NCI-H187 treated with DMSO at 0.1 percent for 48 hours (cell line): ENCODE measurements around the gene NDC1.
"Not testable (repeated sequence)": the region's sequence is repeated elsewhere in the genome, so short reads cannot be mapped to it uniquely, and the experiment has no call there.

Experiments used
- DNase-seq: peaks from one replicate; lab custom pipeline; 2025; lab: John Stamatoyannopoulos, UW

The NDC1 gene

GRCh38 chr1:53765657-53766056 lies 72.4 kb downstream of the NDC1 start:
- no peak for DNase-seq

GRCh38 chr1:53763911-53764310 lies 74.2 kb downstream of the NDC1 start:
- DNase-seq: no peak

- DNase-seq: no peak
Observed at GRCh38 chr1:53763461-53763860, 74.6 kb downstream of the NDC1 start.

DNA sequence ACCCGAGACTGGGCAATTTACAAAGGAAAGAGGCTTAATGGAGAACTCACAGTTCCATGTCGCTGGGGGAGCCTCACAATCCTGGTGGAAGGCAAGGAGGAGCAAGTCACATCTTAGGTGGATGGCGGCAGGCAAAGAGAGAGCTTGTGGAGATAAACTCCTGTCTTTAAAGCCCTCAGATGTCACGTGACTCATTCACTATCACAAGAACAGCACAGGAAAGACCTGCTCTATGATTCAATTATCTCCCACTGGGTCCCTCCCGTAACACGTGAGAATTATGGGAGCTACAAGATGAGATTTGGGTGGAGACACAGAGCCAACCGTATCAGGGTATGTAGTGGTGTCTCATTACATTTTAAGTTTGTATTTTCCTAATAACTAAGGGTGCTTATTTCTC lies 77.6 kb downstream of the NDC1 start:
- DNase-seq: not testable (repeated sequence)

- DNase-seq: no peak
Observed at GRCh38 chr1:53755874-53756273, 82.2 kb downstream of the NDC1 start.

DNA sequence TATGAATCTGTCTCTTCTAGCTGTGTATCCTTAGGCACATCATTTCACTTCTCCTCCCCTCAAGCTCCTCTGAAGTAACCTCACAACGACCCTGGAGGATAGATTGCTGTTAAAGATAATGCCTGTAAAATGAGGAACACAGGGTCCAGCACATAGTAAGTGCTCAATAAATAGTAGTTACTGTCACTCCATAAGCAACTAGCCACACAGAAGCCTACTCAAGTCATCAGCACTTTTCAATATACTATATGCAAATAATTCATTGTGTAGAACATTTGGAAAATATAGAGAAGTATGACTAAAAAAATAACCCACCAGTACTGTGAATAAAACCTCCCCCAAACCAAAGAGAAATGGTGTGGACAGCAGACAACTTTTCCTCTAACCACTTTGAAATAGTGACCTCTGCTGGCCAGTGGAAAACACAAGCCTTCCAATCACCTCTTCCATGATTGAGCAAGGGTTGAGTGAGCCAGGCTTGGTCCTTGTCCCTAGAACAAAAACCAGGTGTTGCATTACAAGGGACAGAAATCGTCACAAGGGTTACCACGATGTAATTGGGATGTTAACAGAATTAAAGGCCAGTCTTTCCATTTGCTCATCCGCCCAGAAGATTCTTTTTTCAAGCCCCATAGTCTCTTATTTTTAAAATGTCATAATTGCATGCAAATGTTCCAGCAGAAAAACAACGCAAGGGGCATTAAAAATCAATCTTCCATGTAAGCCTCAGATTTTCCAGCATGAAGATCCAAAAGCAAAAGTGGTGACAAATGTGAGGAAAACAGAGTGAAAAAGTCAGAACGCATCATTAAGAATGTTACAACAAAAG lies 83.4 kb downstream of the NDC1 start:
- DNase-seq: no peak

GRCh38 chr1:53752281-53752680 lies 85.8 kb downstream of the NDC1 start:
- no peak for DNase-seq

GRCh38 chr1:53747841-53748240 lies 90.3 kb downstream of the NDC1 start:
- no peak for DNase-seq

GRCh38 chr1:53740621-53741105 lies 97.4 kb downstream of the NDC1 start:
- no peak for DNase-seq

DNA sequence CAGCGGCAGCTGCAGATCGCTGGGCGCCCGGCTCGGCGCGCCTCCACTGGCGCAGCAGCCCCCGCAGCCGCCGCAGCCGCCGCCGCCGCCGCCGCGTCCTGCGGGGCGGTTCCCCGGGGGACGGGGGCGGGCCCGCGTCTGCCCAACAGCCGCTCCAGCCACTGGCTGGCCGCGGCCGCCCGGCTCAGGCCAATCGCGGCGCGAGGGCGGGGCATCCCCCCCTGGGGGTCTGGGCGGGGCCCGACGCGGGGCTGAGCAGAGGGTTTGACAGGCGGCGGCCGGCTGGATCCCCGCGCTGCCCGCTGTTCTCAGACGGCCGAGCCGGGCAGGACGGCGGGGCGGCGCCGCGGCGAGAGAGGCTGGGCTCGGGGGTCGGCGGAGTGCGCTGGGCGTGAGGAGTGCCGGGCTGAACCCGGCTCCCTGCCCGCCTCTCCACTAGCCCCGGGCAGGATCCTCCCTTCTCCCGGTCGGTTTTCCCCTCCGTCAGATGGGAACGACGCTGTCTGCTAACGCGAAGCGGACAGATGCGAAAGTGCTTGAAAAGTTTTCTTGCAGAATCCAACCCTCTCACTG lies 98.9 kb downstream of the NDC1 start, which contains the start of gene GLIS1:
GLIS1 (minus strand) TSS at position 56 of the 573 bp plus-strand sequence. CDS start 1,100 bp downstream, outside the sequence.
- DNase-seq: no peak

DNA sequence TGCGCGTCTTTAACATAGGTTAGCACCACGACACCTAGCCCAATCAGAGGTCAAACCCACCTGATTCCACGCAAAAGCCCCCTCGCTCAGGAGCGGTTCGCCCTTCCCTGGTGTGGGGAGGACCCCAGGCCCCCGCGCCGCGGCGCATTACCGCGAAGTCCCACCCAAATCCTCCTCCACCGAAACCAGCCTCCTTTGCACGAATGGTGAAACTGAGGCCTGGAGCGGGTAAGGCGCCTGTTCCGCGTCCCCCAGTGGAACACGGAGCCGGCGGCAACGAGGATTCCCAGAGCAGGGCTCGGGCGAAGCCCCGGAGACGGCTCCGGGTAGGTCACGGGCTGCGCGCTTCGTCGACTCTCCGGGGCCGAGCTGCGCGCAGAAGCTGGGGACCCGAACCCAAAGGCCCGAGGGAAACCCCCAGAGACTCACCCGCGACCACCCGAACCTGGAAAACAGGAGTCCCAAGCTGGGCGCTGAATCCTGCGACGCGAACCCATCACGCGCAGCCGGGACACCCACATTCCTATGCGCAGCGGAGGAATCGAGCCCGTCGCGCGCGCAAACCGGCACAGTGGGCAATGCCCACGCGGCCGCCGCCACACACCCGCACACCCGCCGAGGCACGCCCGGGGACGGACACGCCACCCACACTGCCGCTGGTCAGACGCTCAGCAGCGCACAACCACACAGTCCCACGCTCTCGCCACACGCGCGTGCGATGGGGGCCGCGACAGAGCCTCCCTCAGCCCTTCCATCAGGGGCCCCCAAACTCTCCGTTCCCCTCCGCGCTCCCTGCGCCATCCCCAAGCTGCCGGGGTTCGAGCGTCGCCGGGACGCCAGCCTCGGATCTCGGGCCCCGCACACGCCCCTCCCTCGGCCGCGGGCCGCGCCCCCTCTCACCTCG lies 99.6 kb downstream of the NDC1 start:
- DNase-seq: no peak

DNA sequence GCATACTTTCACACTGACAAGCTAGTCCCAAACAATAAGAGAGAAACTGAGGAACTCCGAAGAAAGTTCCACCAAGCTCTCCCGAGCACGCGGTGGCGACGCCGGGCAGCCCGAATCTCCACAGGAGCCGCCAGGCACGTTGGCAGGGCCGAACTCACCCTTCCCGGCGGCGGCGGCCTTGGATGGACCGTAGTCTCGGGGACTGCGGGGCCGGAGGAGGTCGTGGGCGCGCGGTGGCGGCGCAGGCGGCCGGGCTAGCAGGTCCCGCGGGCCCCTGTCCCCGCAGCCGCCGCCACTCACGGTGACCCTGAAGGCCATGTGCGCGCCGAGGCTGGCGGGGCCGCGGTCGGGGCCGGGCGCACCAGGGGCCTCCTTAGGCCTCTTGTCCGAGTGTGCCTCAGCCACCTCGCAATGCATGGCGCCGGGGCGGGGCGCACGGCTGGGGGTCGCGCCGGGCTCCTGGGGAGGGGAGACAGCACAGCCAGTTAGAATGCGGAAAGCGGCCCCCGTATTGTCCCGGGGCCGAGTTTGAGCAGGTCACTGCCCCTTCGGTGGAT lies 100.4 kb downstream of the NDC1 start:
- DNase-seq: no peak

GRCh38 chr1:53736290-53736689 lies 101.8 kb downstream of the NDC1 start:
- DNase-seq: no peak

- no peak for DNase-seq
Observed at GRCh38 chr1:53735681-53736080, 102.4 kb downstream of the NDC1 start.

DNA sequence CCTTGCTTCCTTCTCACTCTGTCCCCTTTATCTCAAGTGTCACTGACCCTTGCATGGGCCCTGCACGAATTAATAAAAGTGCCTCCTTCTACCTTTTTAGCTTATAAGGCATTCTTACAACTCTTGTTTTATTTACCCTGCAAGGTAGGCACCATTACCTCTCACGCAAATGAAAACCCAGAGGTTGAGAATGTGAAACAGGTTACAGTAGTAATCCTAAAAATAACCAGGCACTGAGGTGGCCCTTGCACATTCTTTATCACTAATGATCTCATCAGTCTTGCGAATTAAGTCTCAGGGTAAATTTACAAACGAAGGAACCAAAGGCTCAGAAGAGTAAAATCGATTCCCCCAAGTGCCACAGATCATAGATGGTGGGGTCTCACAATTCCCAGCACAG lies 102.8 kb downstream of the NDC1 start:
- DNase-seq: no peak

DNA sequence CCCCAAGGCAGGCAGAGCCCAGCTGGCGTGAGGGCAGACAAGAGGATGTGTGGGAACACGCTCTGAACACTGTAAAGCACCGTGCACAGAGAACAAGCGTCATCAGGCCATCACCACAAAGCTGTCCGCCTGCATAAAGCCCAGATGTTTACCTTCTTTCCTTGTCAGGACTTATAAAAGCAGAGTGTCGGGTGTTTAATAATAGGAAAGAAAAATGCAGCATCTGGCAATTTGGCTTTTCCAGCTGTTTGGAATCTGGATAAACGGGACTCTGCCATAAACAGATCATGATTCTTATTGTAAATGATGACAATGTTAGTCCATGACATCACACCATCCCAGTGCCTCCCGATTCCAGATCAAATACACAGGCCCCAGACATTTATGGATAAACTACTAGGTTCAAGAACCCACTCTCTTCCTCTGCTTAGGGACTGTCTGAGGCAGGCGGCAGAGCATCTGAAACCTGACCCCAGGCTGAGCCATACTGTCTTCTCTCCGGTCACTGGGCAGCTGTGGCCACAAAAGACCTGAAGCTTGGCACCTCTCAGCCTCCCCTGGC lies 103.4 kb downstream of the NDC1 start:
- DNase-seq: no peak

DNA sequence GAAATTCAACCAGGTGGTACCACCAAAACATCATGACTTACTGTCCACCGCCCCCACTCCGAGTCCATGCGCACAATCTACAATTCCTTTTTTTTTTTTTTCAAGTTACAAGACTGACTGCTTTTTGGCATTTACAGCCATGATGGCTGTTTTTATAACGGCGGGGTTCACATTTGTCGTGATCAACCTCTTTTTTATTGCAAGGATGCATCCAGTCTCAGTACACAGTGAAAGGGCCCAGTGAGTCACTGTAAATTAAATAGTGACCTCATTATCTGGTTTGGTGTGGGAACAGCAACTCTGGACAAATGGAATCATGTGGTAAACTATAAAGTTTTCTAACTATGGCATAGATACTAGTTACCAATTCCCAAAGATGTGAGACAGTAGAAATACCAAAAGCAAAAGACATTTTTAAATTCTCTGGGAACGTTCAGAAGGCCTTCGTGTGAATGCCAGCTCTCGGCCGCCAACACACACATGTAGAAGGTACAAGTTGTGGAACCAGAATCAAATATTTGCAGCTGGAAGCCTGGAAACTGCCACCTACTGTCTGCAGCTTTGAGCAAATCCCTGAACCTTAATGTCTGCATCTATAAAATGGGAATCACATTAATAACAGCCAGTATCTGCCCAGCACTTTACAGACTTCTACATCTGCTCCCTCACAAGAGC lies 104.0 kb downstream of the NDC1 start:
- DNase-seq: no peak

DNA sequence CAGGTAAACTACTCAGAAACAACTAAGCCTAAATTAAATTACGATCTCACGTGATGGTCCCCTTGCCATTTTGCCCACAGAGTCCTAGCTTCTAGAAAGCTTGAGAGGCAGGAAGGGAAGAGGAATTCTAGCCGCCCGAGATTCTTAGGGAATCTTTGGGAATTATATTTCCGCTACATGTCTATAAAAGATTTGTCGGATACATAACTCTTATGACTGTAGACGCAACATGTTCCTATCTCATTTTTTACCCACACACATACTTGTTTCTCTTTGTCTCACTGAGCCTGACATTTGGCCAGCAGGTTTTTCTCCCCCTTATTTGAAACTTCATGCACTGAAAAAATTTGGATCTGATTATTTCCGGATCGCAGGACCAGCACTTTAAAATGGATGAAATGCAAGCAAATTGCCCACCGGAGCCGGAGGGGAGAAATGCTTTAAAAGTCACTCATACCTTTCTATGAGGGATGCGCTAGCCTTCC lies 104.6 kb downstream of the NDC1 start:
- no peak for DNase-seq

GRCh38 chr1:53732912-53733317 lies 105.2 kb downstream of the NDC1 start:
- no peak for DNase-seq

- DNase-seq: no peak
Observed at GRCh38 chr1:53732409-53732808, 105.7 kb downstream of the NDC1 start.

- DNase-seq: no peak
Observed at GRCh38 chr1:53731779-53732305, 106.3 kb downstream of the NDC1 start.
